Measurements from ENCODE around the gene SLC1A6. TPM values are rescaled to one million over a fixed set of nuclear protein-coding genes. Genes with fewer than 3 reads are reported as not detected.

Gene SLC1A6
- total RNA-seq = not detected in 2 replicates
- not detected in 2 replicates for polyA plus RNA-seq
- not detected in 2 replicates for polyA plus RNA-seq (2012)
- polyA minus RNA-seq (ENCODE audit: low replicate concordance) = not detected in 2 replicates

GRCh38 chr19:14979476-14980255 is at the start of gene SLC1A6:
Gene SLC1A6 (minus strand): TSS chr19:14979864. CDS start chr19:14972910, 6,954 bp downstream.
- Histone ChIP-seq H4K20me1 (ENCODE audit: control insufficient read depth, extremely low read depth, insufficient read depth, low read length) (no peaks in the 10 kb centered on the region), H3K9me3 (ENCODE audit: control insufficient read depth, insufficient read depth, low read depth, low read length) (no peaks in the 10 kb centered on the region), H3K79me2 (ENCODE audit: control insufficient read depth, insufficient read depth, low read length) (no peaks in the 10 kb centered on the region), H3K27ac (ENCODE audit: insufficient read depth, low read length) (no peak within 1 kb of the TSS), H2AFZ (ENCODE audit: low read length) (no peak within 1 kb of the TSS), H3K27me3 (ENCODE audit: control insufficient read depth, insufficient read depth, low read length) (no peaks in the 10 kb centered on the region), H3K36me3 (ENCODE audit: control insufficient read depth, insufficient read depth, low read length) (no peaks in the 10 kb centered on the region), H3K4me1 (ENCODE audit: control insufficient read depth, extremely low read depth, insufficient read depth, low read length) (no peaks in the 10 kb centered on the region), H3K4me2 (ENCODE audit: extremely low read depth, insufficient read depth, low read length) (no peak within 1 kb of the TSS), H3K9ac (ENCODE audit: insufficient read depth, low read length) (no peak within 1 kb of the TSS), H3K4me3 (replicated peaks in 1 of 4; ENCODE audit: control extremely low read depth in 1 of 4, insufficient read depth in 1 of 4, low read depth in 3 of 4, low read length in 4 of 4) (no peak within 1 kb of the TSS)
- DNase-seq (ENCODE audit: low read depth in 2 of 2) = no peak
- TF ChIP-seq, protein P1, sequence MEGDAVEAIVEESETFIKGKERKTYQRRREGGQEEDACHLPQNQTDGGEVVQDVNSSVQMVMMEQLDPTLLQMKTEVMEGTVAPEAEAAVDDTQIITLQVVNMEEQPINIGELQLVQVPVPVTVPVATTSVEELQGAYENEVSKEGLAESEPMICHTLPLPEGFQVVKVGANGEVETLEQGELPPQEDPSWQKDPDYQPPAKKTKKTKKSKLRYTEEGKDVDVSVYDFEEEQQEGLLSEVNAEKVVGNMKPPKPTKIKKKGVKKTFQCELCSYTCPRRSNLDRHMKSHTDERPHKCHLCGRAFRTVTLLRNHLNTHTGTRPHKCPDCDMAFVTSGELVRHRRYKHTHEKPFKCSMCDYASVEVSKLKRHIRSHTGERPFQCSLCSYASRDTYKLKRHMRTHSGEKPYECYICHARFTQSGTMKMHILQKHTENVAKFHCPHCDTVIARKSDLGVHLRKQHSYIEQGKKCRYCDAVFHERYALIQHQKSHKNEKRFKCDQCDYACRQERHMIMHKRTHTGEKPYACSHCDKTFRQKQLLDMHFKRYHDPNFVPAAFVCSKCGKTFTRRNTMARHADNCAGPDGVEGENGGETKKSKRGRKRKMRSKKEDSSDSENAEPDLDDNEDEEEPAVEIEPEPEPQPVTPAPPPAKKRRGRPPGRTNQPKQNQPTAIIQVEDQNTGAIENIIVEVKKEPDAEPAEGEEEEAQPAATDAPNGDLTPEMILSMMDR (conservative IDR thresholded peaks at IDR 0.05 in 1 of 2, IDR thresholded peaks at IDR 0.05 in 1 of 2; ENCODE audit: low read depth in 1 of 2, low read length in 2 of 2) = no peak
- peak; percentile 17 for TF ChIP-seq EZH2 (IDR thresholded peaks at IDR 0.05; ENCODE audit: low read length, missing control alignments)

DNA sequence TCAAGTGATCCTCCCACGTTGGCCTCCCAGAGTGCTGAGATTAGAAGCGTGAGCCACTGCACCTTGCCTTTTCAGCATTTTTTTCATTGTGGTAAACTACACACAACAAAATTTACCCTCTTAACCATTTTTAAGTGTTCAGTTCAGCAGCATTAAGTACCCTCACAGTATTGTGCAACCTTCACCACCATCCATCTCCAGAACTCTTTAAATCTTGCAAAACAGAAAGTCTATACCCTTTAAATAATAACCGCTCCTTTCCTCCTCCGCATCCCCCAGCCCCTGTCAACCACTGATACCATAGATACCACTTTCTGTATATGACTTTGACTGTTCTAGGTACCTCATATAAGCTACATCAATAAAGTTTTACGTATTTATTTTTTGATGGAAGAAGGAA is 48.8 kb upstream of the SLC1A6 start:
- Histone ChIP-seq H3K36me3 (ENCODE audit: control insufficient read depth, insufficient read depth, low read length) (no peaks in the 10 kb centered on the region), H3K4me1 (ENCODE audit: control insufficient read depth, extremely low read depth, insufficient read depth, low read length) (no peaks in the 10 kb centered on the region), H3K27ac (ENCODE audit: insufficient read depth, low read length) (no peak overlapping the region), H3K4me2 (ENCODE audit: extremely low read depth, insufficient read depth, low read length) (no peak overlapping the region), H3K27me3 (ENCODE audit: control insufficient read depth, insufficient read depth, low read length) (no peaks in the 10 kb centered on the region), H3K9me3 (ENCODE audit: control insufficient read depth, insufficient read depth, low read depth, low read length) (no peaks in the 10 kb centered on the region), H4K20me1 (ENCODE audit: control insufficient read depth, extremely low read depth, insufficient read depth, low read length) (no peaks in the 10 kb centered on the region), H3K4me3 (replicated peaks in 1 of 4; ENCODE audit: control extremely low read depth in 1 of 4, insufficient read depth in 1 of 4, low read depth in 3 of 4, low read length in 4 of 4) (no peak overlapping the region), H2AFZ (ENCODE audit: low read length) (no peak overlapping the region), H3K9ac (ENCODE audit: insufficient read depth, low read length) (no peak overlapping the region), H3K79me2 (ENCODE audit: control insufficient read depth, insufficient read depth, low read length) (no peaks in the 10 kb centered on the region)
- TF ChIP-seq, protein P1 (conservative IDR thresholded peaks at IDR 0.05 in 1 of 2, IDR thresholded peaks at IDR 0.05 in 1 of 2; ENCODE audit: low read depth in 1 of 2, low read length in 2 of 2) = no peak
- TF ChIP-seq EZH2 (IDR thresholded peaks at IDR 0.05; ENCODE audit: low read length, missing control alignments) = no peak
- no peak for DNase-seq (ENCODE audit: low read depth in 2 of 2)

DNA sequence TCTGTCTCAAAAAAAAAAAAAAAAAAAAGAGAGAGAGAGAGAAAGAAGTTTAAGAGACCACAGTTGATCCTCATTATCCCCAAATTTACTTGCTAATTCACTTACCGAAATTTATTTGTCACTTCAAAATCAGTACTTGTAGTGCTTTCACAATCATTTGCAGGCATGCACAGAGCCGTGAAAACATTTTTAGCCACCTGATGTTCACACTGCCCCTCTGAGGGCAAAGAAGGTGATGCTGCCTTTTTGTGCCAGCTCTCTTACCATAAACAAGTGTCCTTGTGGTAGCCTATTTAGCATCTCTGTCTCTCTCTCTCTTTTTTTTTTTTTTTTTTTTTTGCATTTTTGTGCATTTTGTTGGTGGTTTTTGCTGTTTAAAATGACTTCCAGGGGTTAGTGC is 45.6 kb upstream of the SLC1A6 start:
- no peaks in the 10 kb centered on the region for H3K79me2 ChIP-seq (ENCODE audit: control insufficient read depth, insufficient read depth, low read length)
- H3K36me3 ChIP-seq (ENCODE audit: control insufficient read depth, insufficient read depth, low read length) = no peaks in the 10 kb centered on the region
- H3K9ac ChIP-seq (ENCODE audit: insufficient read depth, low read length) = no peak overlapping the region
- H3K27ac ChIP-seq (ENCODE audit: insufficient read depth, low read length) = no peak overlapping the region
- no peaks in the 10 kb centered on the region for H4K20me1 ChIP-seq (ENCODE audit: control insufficient read depth, extremely low read depth, insufficient read depth, low read length)
- no peak for DNase-seq (ENCODE audit: low read depth in 2 of 2)
- H3K4me1 ChIP-seq (ENCODE audit: control insufficient read depth, extremely low read depth, insufficient read depth, low read length) = no peaks in the 10 kb centered on the region
- H3K9me3 ChIP-seq (ENCODE audit: control insufficient read depth, insufficient read depth, low read depth, low read length) = no peaks in the 10 kb centered on the region
- H3K4me2 ChIP-seq (ENCODE audit: extremely low read depth, insufficient read depth, low read length) = no peak overlapping the region
- TF ChIP-seq, protein P1 (conservative IDR thresholded peaks at IDR 0.05 in 1 of 2, IDR thresholded peaks at IDR 0.05 in 1 of 2; ENCODE audit: low read depth in 1 of 2, low read length in 2 of 2) = no peak
- no peak for TF ChIP-seq EZH2 (IDR thresholded peaks at IDR 0.05; ENCODE audit: low read length, missing control alignments)
- H2AFZ ChIP-seq (ENCODE audit: low read length) = no peak overlapping the region
- H3K4me3 ChIP-seq (replicated peaks in 1 of 4; ENCODE audit: control extremely low read depth in 1 of 4, insufficient read depth in 1 of 4, low read depth in 3 of 4, low read length in 4 of 4) = no peak overlapping the region
- H3K27me3 ChIP-seq (ENCODE audit: control insufficient read depth, insufficient read depth, low read length) = no peaks in the 10 kb centered on the region
